ENCODE measurements around the gene CCDC148. TPM values are rescaled to one million over a fixed set of nuclear protein-coding genes. Genes with fewer than 3 reads are reported as not detected.

CCDC148 gene
- total and polyA plus RNA-seq, 4 donors, result 0.02 to 0.42 (median 0.31) TPM

DNA sequence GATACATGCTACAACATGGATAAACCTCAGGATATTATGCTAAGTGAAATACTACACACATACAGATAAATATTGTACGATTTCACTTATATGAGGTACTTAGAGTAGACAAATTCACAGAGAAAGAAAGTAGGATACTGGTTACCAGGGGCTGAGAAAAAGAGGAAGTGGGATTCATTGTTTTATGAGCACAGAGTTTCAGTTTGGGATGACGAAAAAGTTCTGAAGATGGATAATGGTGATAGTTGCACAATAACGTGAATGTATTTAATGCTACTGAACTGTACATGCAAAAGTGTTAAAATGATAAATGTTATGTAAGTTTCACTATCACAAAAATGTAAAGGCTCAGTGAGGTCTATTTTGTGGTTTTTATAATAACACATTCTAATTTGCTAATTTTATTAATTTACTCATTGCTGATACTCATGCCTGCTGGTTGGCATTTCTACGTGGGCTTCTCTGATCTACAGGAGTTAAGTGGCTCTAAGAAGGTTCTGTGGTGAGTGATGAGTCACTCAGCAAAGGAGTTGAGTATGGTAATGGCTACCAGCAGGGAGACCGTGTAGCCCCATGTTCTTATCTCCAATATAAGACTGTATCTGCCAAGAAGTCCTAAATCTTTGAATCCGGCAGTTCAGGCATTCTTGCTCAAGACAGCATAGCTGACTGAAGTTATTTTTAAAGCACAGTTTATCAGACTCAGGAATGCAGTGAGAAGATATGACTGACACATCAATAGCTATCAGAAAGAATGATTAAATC lies 313.8 kb downstream of the CCDC148 start (continued):
- TF ChIP-seq, protein P1, sequence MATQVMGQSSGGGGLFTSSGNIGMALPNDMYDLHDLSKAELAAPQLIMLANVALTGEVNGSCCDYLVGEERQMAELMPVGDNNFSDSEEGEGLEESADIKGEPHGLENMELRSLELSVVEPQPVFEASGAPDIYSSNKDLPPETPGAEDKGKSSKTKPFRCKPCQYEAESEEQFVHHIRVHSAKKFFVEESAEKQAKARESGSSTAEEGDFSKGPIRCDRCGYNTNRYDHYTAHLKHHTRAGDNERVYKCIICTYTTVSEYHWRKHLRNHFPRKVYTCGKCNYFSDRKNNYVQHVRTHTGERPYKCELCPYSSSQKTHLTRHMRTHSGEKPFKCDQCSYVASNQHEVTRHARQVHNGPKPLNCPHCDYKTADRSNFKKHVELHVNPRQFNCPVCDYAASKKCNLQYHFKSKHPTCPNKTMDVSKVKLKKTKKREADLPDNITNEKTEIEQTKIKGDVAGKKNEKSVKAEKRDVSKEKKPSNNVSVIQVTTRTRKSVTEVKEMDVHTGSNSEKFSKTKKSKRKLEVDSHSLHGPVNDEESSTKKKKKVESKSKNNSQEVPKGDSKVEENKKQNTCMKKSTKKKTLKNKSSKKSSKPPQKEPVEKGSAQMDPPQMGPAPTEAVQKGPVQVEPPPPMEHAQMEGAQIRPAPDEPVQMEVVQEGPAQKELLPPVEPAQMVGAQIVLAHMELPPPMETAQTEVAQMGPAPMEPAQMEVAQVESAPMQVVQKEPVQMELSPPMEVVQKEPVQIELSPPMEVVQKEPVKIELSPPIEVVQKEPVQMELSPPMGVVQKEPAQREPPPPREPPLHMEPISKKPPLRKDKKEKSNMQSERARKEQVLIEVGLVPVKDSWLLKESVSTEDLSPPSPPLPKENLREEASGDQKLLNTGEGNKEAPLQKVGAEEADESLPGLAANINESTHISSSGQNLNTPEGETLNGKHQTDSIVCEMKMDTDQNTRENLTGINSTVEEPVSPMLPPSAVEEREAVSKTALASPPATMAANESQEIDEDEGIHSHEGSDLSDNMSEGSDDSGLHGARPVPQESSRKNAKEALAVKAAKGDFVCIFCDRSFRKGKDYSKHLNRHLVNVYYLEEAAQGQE (IDR thresholded peaks at IDR 0.05), result no peak
- no peak for TF ChIP-seq JUND (IDR thresholded peaks at IDR 0.05)

DNA sequence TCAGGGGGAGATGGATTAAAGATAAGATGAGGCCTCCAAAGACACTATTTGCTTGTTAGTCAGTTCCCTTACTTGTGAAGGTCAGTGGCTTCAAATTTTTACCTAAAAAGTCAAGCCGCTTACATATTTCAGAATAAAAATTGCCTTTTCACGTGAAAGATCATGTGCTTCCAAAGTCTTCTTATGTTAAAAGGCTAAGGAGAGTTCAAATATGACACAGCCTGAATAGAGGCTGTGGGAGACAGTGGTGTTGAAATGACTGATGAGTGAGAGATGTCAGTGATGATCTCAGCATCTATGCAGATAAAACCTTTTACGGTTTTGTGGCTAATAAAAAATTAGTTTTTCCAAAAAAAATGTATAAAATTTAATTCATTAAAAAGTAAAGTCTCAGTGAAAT lies 314.4 kb downstream of the CCDC148 start:
- Histone ChIP-seq H3K9me3 (ENCODE audit: control insufficient read depth in 4 of 4, low read length in 3 of 4) (peaks cover 0 to 2% (median 0%) of the 10 kb centered on the region in 4 donors), H3K4me3 (ENCODE audit: low read depth in 1 of 3, low read length in 3 of 3) (no peak overlapping the region), H3K27ac (ENCODE audit: low read depth in 1 of 2, low read length in 2 of 2) (no peak overlapping the region), H3K27me3 (ENCODE audit: control insufficient read depth in 4 of 4, insufficient read depth in 4 of 4, low read length in 3 of 4) (no peaks in the 10 kb centered on the region), H3K9ac (ENCODE audit: low read depth in 1 of 2, low read length in 2 of 2) (no peak overlapping the region), H3K36me3 (ENCODE audit: control insufficient read depth in 4 of 4, insufficient read depth in 3 of 4, low read depth in 1 of 4, low read length in 3 of 4) (no peaks in the 10 kb centered on the region), H3K4me1 (ENCODE audit: control insufficient read depth in 4 of 4, insufficient read depth in 4 of 4, low read length in 3 of 4) (no peaks in the 10 kb centered on the region)
- TF ChIP-seq, protein P2, sequence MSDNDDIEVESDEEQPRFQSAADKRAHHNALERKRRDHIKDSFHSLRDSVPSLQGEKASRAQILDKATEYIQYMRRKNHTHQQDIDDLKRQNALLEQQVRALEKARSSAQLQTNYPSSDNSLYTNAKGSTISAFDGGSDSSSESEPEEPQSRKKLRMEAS (IDR thresholded peaks at IDR 0.05), result no peak
- TF ChIP-seq HNF4G (IDR thresholded peaks at IDR 0.05) (no peak), RXRA (IDR thresholded peaks at IDR 0.05) (no peak), YY1 (IDR thresholded peaks at IDR 0.05) (no peak), FOXA1 (IDR thresholded peaks at IDR 0.05) (no peak)
- TF ChIP-seq, protein P3, sequence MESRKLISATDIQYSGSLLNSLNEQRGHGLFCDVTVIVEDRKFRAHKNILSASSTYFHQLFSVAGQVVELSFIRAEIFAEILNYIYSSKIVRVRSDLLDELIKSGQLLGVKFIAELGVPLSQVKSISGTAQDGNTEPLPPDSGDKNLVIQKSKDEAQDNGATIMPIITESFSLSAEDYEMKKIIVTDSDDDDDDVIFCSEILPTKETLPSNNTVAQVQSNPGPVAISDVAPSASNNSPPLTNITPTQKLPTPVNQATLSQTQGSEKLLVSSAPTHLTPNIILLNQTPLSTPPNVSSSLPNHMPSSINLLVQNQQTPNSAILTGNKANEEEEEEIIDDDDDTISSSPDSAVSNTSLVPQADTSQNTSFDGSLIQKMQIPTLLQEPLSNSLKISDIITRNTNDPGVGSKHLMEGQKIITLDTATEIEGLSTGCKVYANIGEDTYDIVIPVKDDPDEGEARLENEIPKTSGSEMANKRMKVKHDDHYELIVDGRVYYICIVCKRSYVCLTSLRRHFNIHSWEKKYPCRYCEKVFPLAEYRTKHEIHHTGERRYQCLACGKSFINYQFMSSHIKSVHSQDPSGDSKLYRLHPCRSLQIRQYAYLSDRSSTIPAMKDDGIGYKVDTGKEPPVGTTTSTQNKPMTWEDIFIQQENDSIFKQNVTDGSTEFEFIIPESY (IDR thresholded peaks at IDR 0.05), result no peak
- DNase-seq (ENCODE audit: low spot score), result no peak
- 94% methylated on average over 3 of the region's 3 CpGs for WGBS

DNA sequence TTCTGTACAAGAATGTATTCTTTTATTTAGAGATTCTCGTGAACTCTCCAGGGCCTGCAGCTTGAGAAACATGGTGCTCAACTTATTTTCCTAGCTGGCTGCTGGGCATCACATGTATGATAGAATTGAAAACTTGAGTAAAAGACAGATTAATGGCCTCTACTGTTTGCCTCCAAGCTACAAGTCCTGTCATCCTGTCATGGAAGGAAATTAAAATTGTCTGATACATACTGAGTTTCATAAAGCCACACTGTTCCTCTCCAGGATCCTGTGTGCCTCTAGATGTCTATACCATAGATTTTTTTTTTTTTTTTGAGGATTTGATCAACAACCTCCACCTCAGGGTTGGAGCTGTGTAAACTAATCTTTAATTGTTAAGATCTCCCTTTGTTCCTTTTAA lies 316.4 kb downstream of the CCDC148 start:
- 93% methylated on average over 1 of the region's 1 CpG for WGBS
- Histone ChIP-seq H3K9ac (ENCODE audit: low read depth in 1 of 2, low read length in 2 of 2) (no peak overlapping the region), H3K4me1 (ENCODE audit: control insufficient read depth in 4 of 4, insufficient read depth in 4 of 4, low read length in 3 of 4) (no peaks in the 10 kb centered on the region), H3K36me3 (ENCODE audit: control insufficient read depth in 4 of 4, insufficient read depth in 3 of 4, low read depth in 1 of 4, low read length in 3 of 4) (no peaks in the 10 kb centered on the region), H3K27ac (ENCODE audit: low read depth in 1 of 2, low read length in 2 of 2) (no peak overlapping the region), H3K9me3 (ENCODE audit: control insufficient read depth in 4 of 4, low read length in 3 of 4) (no peaks in the 10 kb centered on the region), H3K4me3 (ENCODE audit: low read depth in 1 of 3, low read length in 3 of 3) (no peak overlapping the region), H3K27me3 (ENCODE audit: control insufficient read depth in 4 of 4, insufficient read depth in 4 of 4, low read length in 3 of 4) (no peaks in the 10 kb centered on the region)
- no peak for DNase-seq (ENCODE audit: low spot score)
- TF ChIP-seq RXRA (IDR thresholded peaks at IDR 0.05), result no peak
- TF ChIP-seq NR2F2 (IDR thresholded peaks at IDR 0.05), result no peak
- TF ChIP-seq, protein P4, sequence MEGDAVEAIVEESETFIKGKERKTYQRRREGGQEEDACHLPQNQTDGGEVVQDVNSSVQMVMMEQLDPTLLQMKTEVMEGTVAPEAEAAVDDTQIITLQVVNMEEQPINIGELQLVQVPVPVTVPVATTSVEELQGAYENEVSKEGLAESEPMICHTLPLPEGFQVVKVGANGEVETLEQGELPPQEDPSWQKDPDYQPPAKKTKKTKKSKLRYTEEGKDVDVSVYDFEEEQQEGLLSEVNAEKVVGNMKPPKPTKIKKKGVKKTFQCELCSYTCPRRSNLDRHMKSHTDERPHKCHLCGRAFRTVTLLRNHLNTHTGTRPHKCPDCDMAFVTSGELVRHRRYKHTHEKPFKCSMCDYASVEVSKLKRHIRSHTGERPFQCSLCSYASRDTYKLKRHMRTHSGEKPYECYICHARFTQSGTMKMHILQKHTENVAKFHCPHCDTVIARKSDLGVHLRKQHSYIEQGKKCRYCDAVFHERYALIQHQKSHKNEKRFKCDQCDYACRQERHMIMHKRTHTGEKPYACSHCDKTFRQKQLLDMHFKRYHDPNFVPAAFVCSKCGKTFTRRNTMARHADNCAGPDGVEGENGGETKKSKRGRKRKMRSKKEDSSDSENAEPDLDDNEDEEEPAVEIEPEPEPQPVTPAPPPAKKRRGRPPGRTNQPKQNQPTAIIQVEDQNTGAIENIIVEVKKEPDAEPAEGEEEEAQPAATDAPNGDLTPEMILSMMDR (IDR thresholded peaks at IDR 0.05; ENCODE audit: low read depth, low read length, missing input control), result no peak
- TF ChIP-seq HNF4G (IDR thresholded peaks at IDR 0.05), result no peak
- no peak for TF ChIP-seq SP1 (IDR thresholded peaks at IDR 0.05)
- TF ChIP-seq, protein P1 (IDR thresholded peaks at IDR 0.05), result no peak
- TF ChIP-seq RAD21 (IDR thresholded peaks at IDR 0.05), result no peak
- TF ChIP-seq, protein P2 (IDR thresholded peaks at IDR 0.05), result no peak
- TF ChIP-seq TAF1 (conservative IDR thresholded peaks at IDR 0.05), result no peak
- no peak for TF ChIP-seq EGR1 (IDR thresholded peaks at IDR 0.05; ENCODE audit: low read depth in 2 of 2)
- TF ChIP-seq FOXA2 (IDR thresholded peaks at IDR 0.05), result no peak
- no peak for TF ChIP-seq GABPA (IDR thresholded peaks at IDR 0.05 in 1 of 2, conservative IDR thresholded peaks at IDR 0.05 in 1 of 2)
